RWPE2 (cell line): Measurements from ENCODE around the gene TIGD4.
A peak's percentile ranks its signal among the peaks of the same experiment; 100 is the strongest.

Source experiments
- ATAC-seq: fragments of 200-7000 bp; cut with Tn5 transposase; 3 replicates; pipeline ENCODE4 v1.9.1; 2021; ENCODE audit warnings: low read depth
- DNase-seq: peaks from one replicate; pipeline ENCODE4 v3.0.0-alpha.2; 2020; ENCODE audit warnings: low spot score
- H3K27ac ChIP-seq: fragments of 450-650 bp; 2 replicates; pipeline ENCODE4 v1.5.1; 2017; ENCODE audit warnings: mild to moderate bottlenecking; ENCODE audit not compliant: poor library complexity, severe bottlenecking
- H3K27me3 ChIP-seq: fragments of 250-450 bp; sonication (Bioruptor Pico); 2 replicates; pipeline ENCODE4 v1.5.1; 2021; ENCODE audit warnings: mild to moderate bottlenecking, moderate library complexity; ENCODE audit not compliant: insufficient read depth, poor library complexity, severe bottlenecking
- H3K36me3 ChIP-seq: fragments of 250-450 bp; sonication (Bioruptor Pico); 2 replicates; pipeline ENCODE4 v1.5.1; 2020; ENCODE audit warnings: low read depth, mild to moderate bottlenecking, moderate library complexity
- H3K4me1 ChIP-seq: fragments of 250-450 bp; sonication (Bioruptor Pico); 2 replicates; pipeline ENCODE4 v1.5.1; 2021; ENCODE audit warnings: mild to moderate bottlenecking, moderate library complexity; ENCODE audit not compliant: insufficient read depth, poor library complexity, severe bottlenecking
- H3K4me3 ChIP-seq: fragments of 250-450 bp; sonication (Bioruptor Pico); 2 replicates; pipeline ENCODE4 v1.5.1; 2021; ENCODE audit warnings: mild to moderate bottlenecking, moderate library complexity; ENCODE audit not compliant: severe bottlenecking
- H3K9me3 ChIP-seq: fragments of 250-450 bp; sonication (Bioruptor Pico); 2 replicates; pipeline ENCODE4 v1.5.1; 2021; ENCODE audit warnings: mild to moderate bottlenecking, moderate library complexity; ENCODE audit not compliant: severe bottlenecking
- CTCF ChIP-seq: fragments of 450-650 bp; IDR thresholded peaks from one replicate; pipeline ENCODE4 v1.5.1; 2017; ENCODE audit warnings: mild to moderate bottlenecking, moderate library complexity; ENCODE audit not compliant: poor library complexity, severe bottlenecking

TIGD4 gene

GRCh38 chr4:152763796-152764195, 15.7 kb downstream of the TIGD4 start:
- no peak overlapping the region for H3K4me3 ChIP-seq
- no peaks in the 10 kb centered on the region for H3K9me3 ChIP-seq
- H3K4me1 ChIP-seq, result no peaks in the 10 kb centered on the region
- DNase-seq (no peak), ATAC-seq (no peak)
- no peak overlapping the region for H3K27ac ChIP-seq
- H3K36me3 ChIP-seq, result no peaks in the 10 kb centered on the region
- no peaks in the 10 kb centered on the region for H3K27me3 ChIP-seq
- no peak for TF ChIP-seq CTCF

- Histone ChIP-seq H3K27ac (no peak overlapping the region), H3K9me3 (no peaks in the 10 kb centered on the region), H3K4me1 (no peaks in the 10 kb centered on the region), H3K4me3 (no peak overlapping the region), H3K27me3 (no peaks in the 10 kb centered on the region), H3K36me3 (no peaks in the 10 kb centered on the region)
- ATAC-seq (no peak), DNase-seq (no peak)
- no peak for TF ChIP-seq CTCF
These were observed 30.9 kb downstream of the TIGD4 start for GRCh38 chr4:152748619-152749018.

- Histone ChIP-seq H3K27ac (no peak overlapping the region), H3K4me3 (no peak overlapping the region), H3K4me1 (no peaks in the 10 kb centered on the region), H3K36me3 (no peaks in the 10 kb centered on the region), H3K27me3 (no peaks in the 10 kb centered on the region), H3K9me3 (no peaks in the 10 kb centered on the region)
- ATAC-seq, result peak; percentile 48; the same call in 2 of the 3 replicates
- no peak for TF ChIP-seq CTCF
- DNase-seq, result no peak
These were observed 32.1 kb downstream of the TIGD4 start for GRCh38 chr4:152747444-152747843.

GRCh38 chr4:152738827-152739226, 40.7 kb downstream of the TIGD4 start:
- no peak for DNase-seq
- H3K27me3 ChIP-seq, result no peaks in the 10 kb centered on the region
- TF ChIP-seq CTCF, result no peak
- ATAC-seq, result no peak
- H3K9me3 ChIP-seq, result no peaks in the 10 kb centered on the region
- no peak overlapping the region for H3K27ac ChIP-seq
- H3K4me3 ChIP-seq, result no peak overlapping the region
- no peaks in the 10 kb centered on the region for H3K36me3 ChIP-seq
- no peaks in the 10 kb centered on the region for H3K4me1 ChIP-seq

- no peak overlapping the region for H3K4me3 ChIP-seq
- DNase-seq (no peak), ATAC-seq (no peak)
- no peaks in the 10 kb centered on the region for H3K27me3 ChIP-seq
- no peak overlapping the region for H3K27ac ChIP-seq
- no peaks in the 10 kb centered on the region for H3K4me1 ChIP-seq
- no peak for TF ChIP-seq CTCF
- no peaks in the 10 kb centered on the region for H3K36me3 ChIP-seq
- H3K9me3 ChIP-seq, result no peaks in the 10 kb centered on the region
These were observed 43.6 kb downstream of the TIGD4 start for GRCh38 chr4:152735906-152736305.
